ENCODE data around the gene FBXO17. TPM values are rescaled to one million over a fixed set of nuclear protein-coding genes. Genes with fewer than 3 reads are reported as not detected.

FBXO17 gene
- polyA plus RNA-seq, 1 donor from 2014 or later: not detected

GRCh38 chr19:39007096-39007495 lies 31.6 kb upstream of the FBXO17 start:
- Histone ChIP-seq H3K79me2 (replicated peaks; ENCODE audit: insufficient read depth, low read length) (no peaks in the 10 kb centered on the region), H3K36me3 (ENCODE audit: insufficient read depth, low read length) (no peaks in the 10 kb centered on the region), H3K9ac (ENCODE audit: low read length) (no peak overlapping the region), H3K27me3 (ENCODE audit: insufficient read depth, low read depth, low read length) (no peaks in the 10 kb centered on the region), H3K9me2 (ENCODE audit: insufficient read depth, low read length) (no peaks in the 10 kb centered on the region), H4K20me1 (ENCODE audit: insufficient read depth) (no peaks in the 10 kb centered on the region), H3K27ac (ENCODE audit: low read length) (no peak overlapping the region), H3K9me3 (ENCODE audit: low read length) (no peaks in the 10 kb centered on the region), H2AFZ (ENCODE audit: low read depth, low read length) (no peak overlapping the region), H3K4me2 (ENCODE audit: low read length) (no peak overlapping the region), H3F3A (ENCODE audit: insufficient read depth, low read length, poor library complexity, severe bottlenecking) (no peaks in the 10 kb centered on the region), H3K4me3 (ENCODE audit: low read length) (no peak overlapping the region)
- TF ChIP-seq TAF1 (IDR thresholded peaks at IDR 0.05; ENCODE audit: low read depth) (no peak), MXI1 (conservative IDR thresholded peaks at IDR 0.05; ENCODE audit: poor library complexity, severe bottlenecking) (no peak), SMC3 (conservative IDR thresholded peaks at IDR 0.05; ENCODE audit: poor library complexity) (no peak), POLR2AphosphoS5 (IDR thresholded peaks at IDR 0.05) (no peak), EZH2 (IDR thresholded peaks at IDR 0.05; ENCODE audit: borderline replicate concordance, insufficient read depth, low read length, poor library complexity, severe bottlenecking) (no peak), REST (IDR thresholded peaks at IDR 0.05; ENCODE audit: borderline replicate concordance) (no peak), CTCF (IDR thresholded peaks at IDR 0.05; ENCODE audit: poor library complexity, severe bottlenecking) (no peak), RAD21 (conservative IDR thresholded peaks at IDR 0.05) (no peak), EP300 (conservative IDR thresholded peaks at IDR 0.05; ENCODE audit: poor library complexity, severe bottlenecking) (no peak)

- no peak overlapping the region for H2AFZ ChIP-seq (ENCODE audit: low read depth, low read length)
- H4K20me1 ChIP-seq (ENCODE audit: insufficient read depth): no peaks in the 10 kb centered on the region
- no peaks in the 10 kb centered on the region for H3K27me3 ChIP-seq (ENCODE audit: insufficient read depth, low read depth, low read length)
- no peaks in the 10 kb centered on the region for H3K9me2 ChIP-seq (ENCODE audit: insufficient read depth, low read length)
- H3K79me2 ChIP-seq (replicated peaks; ENCODE audit: insufficient read depth, low read length): no peaks in the 10 kb centered on the region
- no peak for TF ChIP-seq CTCF (IDR thresholded peaks at IDR 0.05; ENCODE audit: poor library complexity, severe bottlenecking)
- H3K27ac ChIP-seq (ENCODE audit: low read length): no peak overlapping the region
- no peaks in the 10 kb centered on the region for H3K36me3 ChIP-seq (ENCODE audit: insufficient read depth, low read length)
- H3K4me2 ChIP-seq (ENCODE audit: low read length): no peak overlapping the region
- no peak overlapping the region for H3K4me3 ChIP-seq (ENCODE audit: low read length)
- no peak overlapping the region for H3K9ac ChIP-seq (ENCODE audit: low read length)
- H3K9me3 ChIP-seq (ENCODE audit: low read length): no peaks in the 10 kb centered on the region
- no peaks in the 10 kb centered on the region for H3F3A ChIP-seq (ENCODE audit: insufficient read depth, low read length, poor library complexity, severe bottlenecking)
Measured at GRCh38 chr19:39004403-39004802, 28.9 kb upstream of the FBXO17 start.

Data from neural cell (in vitro differentiated cells).